B cell (primary cell): ENCODE data around the gene MAP3K21. TPM values are rescaled to one million over a fixed set of nuclear protein-coding genes. Genes with fewer than 3 reads are reported as not detected.

Experiments
- ATAC-seq: fragments of 200-7000 bp; cut with Tn5 transposase; one replicate; pipeline ENCODE4 v1.10.0; 2021; ENCODE audit warnings: low read depth, mild to moderate bottlenecking, moderate number of reproducible peaks, moderate library complexity
- CTCF ChIA-PET: fragments of 350-600 bp; sonication (Branson Sonifier 250); formaldehyde crosslinking; loops from one replicate; lab custom pipeline; 2021; ENCODE audit warnings: antibody characterized with exemption, inconsistent platforms; lab: Charles Lee
- POLR2A ChIA-PET: fragments of 350-600 bp; sonication (Branson Sonifier 250); formaldehyde crosslinking; loops from one replicate; lab custom pipeline; 2021; ENCODE audit warnings: antibody characterized with exemption; lab: Charles Lee
- DNase-seq: peaks from one replicate; pipeline ENCODE4 v3.0.0; 2013
- H2AFZ ChIP-seq: 2 replicates; pipeline ENCODE4 v1.6.1; 2012; ENCODE audit warnings: mild to moderate bottlenecking, low read depth, low read length; ENCODE audit not compliant: insufficient read depth, poor library complexity, severe bottlenecking
- H3K27ac ChIP-seq, 2 donors: 1 replicate in 1 of 2; 2 replicates in 1 of 2; pipeline ENCODE4 v1.5.1; 2012 to 2013; ENCODE audit warnings: low read length in 2 of 2, mild to moderate bottlenecking in 2 of 2, moderate library complexity in 1 of 2
- H3K27me3 ChIP-seq, 4 experiments: fragments of 200-600 bp in 1 of 4; sonication (generic) in 1 of 4; replicated peaks in 1 of 4; 1 replicate in 2 of 4; 2 replicates in 2 of 4; pipeline versions ENCODE4 v1.6.1 to v1.7.0; 2013 to 2016; ENCODE audit warnings: low read length in 3 of 4, mild to moderate bottlenecking in 2 of 4, mixed read lengths in 1 of 4, moderate library complexity in 1 of 4; ENCODE audit not compliant: insufficient read depth in 4 of 4, control insufficient read depth in 3 of 4; ENCODE audit errors: control extremely low read depth in 1 of 4
- H3K36me3 ChIP-seq, 2 experiments: replicated peaks in 1 of 2; 1 replicate in 1 of 2; 2 replicates in 1 of 2; pipeline versions ENCODE4 v1.6.1 to v1.7.1; 2013; ENCODE audit warnings: low read length in 1 of 2; ENCODE audit not compliant: insufficient read depth in 2 of 2, control insufficient read depth in 1 of 2; ENCODE audit errors: control extremely low read depth in 1 of 2, extremely low read depth in 1 of 2
- H3K4me1 ChIP-seq, 2 donors: fragments of 200-600 bp in 1 of 2; sonication (generic) in 1 of 2; 1 replicate in 1 of 2; 2 replicates in 1 of 2; pipeline versions ENCODE4 v1.5.1 to v1.6.1; 2013 to 2017; ENCODE audit warnings: low read length in 2 of 2; ENCODE audit not compliant: control insufficient read depth in 2 of 2, insufficient read depth in 2 of 2
- H3K4me2 ChIP-seq: replicated peaks from 2 replicates; pipeline ENCODE3; 2012; ENCODE audit warnings: mild to moderate bottlenecking, low read depth, low read length; ENCODE audit not compliant: poor library complexity, severe bottlenecking
- H3K4me3 ChIP-seq, 5 experiments: fragments of 200-600 bp in 1 of 5; sonication (generic) in 1 of 5; 1 replicate in 3 of 5; 2 replicates in 2 of 5; pipeline versions ENCODE4 v1.5.1 to v1.7.0; 2011 to 2016; ENCODE audit warnings: low read length in 4 of 5, mild to moderate bottlenecking in 4 of 5, low read depth in 2 of 5, control low read depth in 1 of 5, moderate library complexity in 1 of 5; ENCODE audit not compliant: insufficient read depth in 1 of 5; ENCODE audit errors: control extremely low read depth in 1 of 5, extremely low read depth in 1 of 5
- H3K79me2 ChIP-seq: fragments of 200-600 bp; sonication (generic); one replicate; pipeline ENCODE4 v1.6.0; 2016; ENCODE audit warnings: low read length; ENCODE audit not compliant: control insufficient read depth, insufficient read depth
- H3K9ac ChIP-seq: fragments of 200-600 bp; sonication (generic); 2 replicates; pipeline ENCODE4 v1.6.1; 2017; ENCODE audit warnings: mild to moderate bottlenecking, low read length, moderate library complexity
- H3K9me3 ChIP-seq, 3 donors: one replicate each; pipeline versions ENCODE4 v1.6.1 to v1.7.1; 2013; ENCODE audit warnings: low read length in 2 of 3; ENCODE audit not compliant: control insufficient read depth in 2 of 3, insufficient read depth in 1 of 3; ENCODE audit errors: control extremely low read depth in 1 of 3
- H4K20me1 ChIP-seq: 2 replicates; pipeline ENCODE4 v1.6.0; 2012; ENCODE audit warnings: mild to moderate bottlenecking, low read length; ENCODE audit not compliant: insufficient read depth, control insufficient read depth, poor library complexity, severe bottlenecking
- H3K27ac Mint-ChIP-seq: one replicate; pipeline ENCODE4 v1.8.0; 2021; ENCODE audit warnings: mixed read lengths
- H3K27me3 Mint-ChIP-seq: one replicate; pipeline ENCODE4 v1.8.0; 2021; ENCODE audit warnings: mixed read lengths
- H3K4me1 Mint-ChIP-seq: one replicate; pipeline ENCODE4 v1.8.0; 2021; ENCODE audit warnings: mixed read lengths
- H3K4me3 Mint-ChIP-seq: one replicate; pipeline ENCODE4 v1.8.0; 2021; ENCODE audit warnings: mixed read lengths
- H3K9me3 Mint-ChIP-seq: one replicate; pipeline ENCODE4 v1.8.0; 2022; ENCODE audit warnings: mixed read lengths; ENCODE audit not compliant: insufficient read depth
- CTCF ChIP-seq: fragments of 200-600 bp; IDR thresholded peaks from one replicate; pipeline ENCODE4 v1.8.0; 2022; ENCODE audit warnings: antibody characterized with exemption, mild to moderate bottlenecking
- EZH2 ChIP-seq: IDR thresholded peaks from 2 replicates; pipeline ENCODE4 v1.6.1; 2012; ENCODE audit warnings: borderline replicate concordance, low read depth, mild to moderate bottlenecking, moderate library complexity, low read length; ENCODE audit not compliant: insufficient read depth, poor library complexity, severe bottlenecking
- WGBS: methylation state at CpG from one replicate; pipeline ENCODE4 v1.1.5; 2013; ENCODE audit warnings: missing lambda C conversion rate; ENCODE audit not compliant: insufficient coverage; 5-methylcytosine and 5-hydroxymethylcytosine counted together
- intact Hi-C: fragments of 100-400 bp; cut with micrococcal nuclease; formaldehyde crosslinking; loops from one replicate; pipeline ENCODE4 v1.10.0; 2022
- polyA plus RNA-seq: library from polyadenylated mRNA; depleted of rRNA; stranded (reverse); fragments of >200 nt; gene quantifications from 2 replicates; pipeline ENCODE4 v1.2.3, GENCODE V29; 2012
- total RNA-seq, 2 donors: library from RNA; stranded (reverse); fragments of 120-200 nt in 1 of 2; gene quantifications; 1 replicate in 1 of 2; 2 replicates in 1 of 2; pipeline versions ENCODE4 v1.2.3 to v1.2.4, GENCODE V29; 2013 to 2022

MAP3K21 gene
- total and polyA plus RNA-seq, 2 donors (not counting 1 experiment from before 2014, with no cell fraction given): 1.5 to 3.7 TPM

DNA sequence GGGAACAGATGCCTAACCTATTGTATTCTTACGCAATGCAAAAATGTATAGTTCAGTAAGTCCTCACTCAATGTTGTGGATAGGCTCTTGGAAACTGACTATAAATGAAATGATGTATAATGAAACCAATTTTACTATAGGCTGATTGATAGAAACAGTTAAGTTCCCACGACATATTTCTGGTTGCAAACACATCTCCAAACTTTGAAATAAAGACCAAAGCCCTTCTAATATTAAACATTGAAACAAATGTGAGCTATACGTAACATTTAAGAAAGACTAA lies 29.1 kb downstream of the MAP3K21 start:
- no peak for TF ChIP-seq EZH2
- no peak for TF ChIP-seq CTCF
- no peak overlapping the region for H3K27ac ChIP-seq
- no peaks in the 10 kb centered on the region for H3K36me3 ChIP-seq
- H3K79me2 ChIP-seq: no peaks in the 10 kb centered on the region
- no peak overlapping the region for H3K4me3 ChIP-seq
- peak overlapping the region; percentile 8 for H2AFZ ChIP-seq
- intact Hi-C loops: no loop called here
- H3K4me1 ChIP-seq: peaks cover 0 to 7% of the 10 kb centered on the region in 2 donors
- H4K20me1 ChIP-seq: no peaks in the 10 kb centered on the region
- ChIA-PET POLR2A (no interaction called here), CTCF (no interaction called here)
- no peaks in the 10 kb centered on the region for H3K9me3 ChIP-seq
- H3K27me3 Mint-ChIP-seq: no peaks in the 10 kb centered on the region
- peaks cover 7% of the 10 kb centered on the region for H3K4me1 Mint-ChIP-seq
- WGBS: no CpG with 5 or more reads among the region's 3 CpGs
- H3K4me3 Mint-ChIP-seq: no peak overlapping the region
- no peaks in the 10 kb centered on the region for H3K27me3 ChIP-seq
- ATAC-seq: no peak
- H3K4me2 ChIP-seq: peak overlapping the region; percentile 29
- no peak overlapping the region for H3K27ac Mint-ChIP-seq
- no peaks in the 10 kb centered on the region for H3K9me3 Mint-ChIP-seq
- H3K9ac ChIP-seq: no peak overlapping the region
- DNase-seq: no peak

GRCh38 chr1:233357595-233358397 lies 30.3 kb downstream of the MAP3K21 start:
- Mint-ChIP-seq H3K4me1 (peaks cover 7% of the 10 kb centered on the region), H3K9me3 (no peaks in the 10 kb centered on the region), H3K27ac (no peak overlapping the region), H3K4me3 (no peak overlapping the region), H3K27me3 (no peaks in the 10 kb centered on the region)
- intact Hi-C loops: no loop called here
- Histone ChIP-seq H3K9ac (no peak overlapping the region), H3K4me2 (no peak overlapping the region), H3K4me1 (peaks cover 0 to 7% of the 10 kb centered on the region in 2 donors), H3K4me3 (no peak overlapping the region), H3K9me3 (no peaks in the 10 kb centered on the region), H4K20me1 (no peaks in the 10 kb centered on the region), H3K79me2 (no peaks in the 10 kb centered on the region), H3K27ac (no peak overlapping the region), H2AFZ (no peak overlapping the region), H3K27me3 (no peaks in the 10 kb centered on the region), H3K36me3 (no peaks in the 10 kb centered on the region)
- WGBS: 97% methylated on average over 3 of the region's 6 CpGs
- ChIA-PET POLR2A (no interaction called here), CTCF (no interaction called here)
- ATAC-seq: no peak
- DNase-seq: no peak
- TF ChIP-seq CTCF (no peak), EZH2 (no peak)
